Breast epithelium (tissue), 3 donors: ENCODE measurements around the gene TENM3.

Source experiments
- CTCF ChIP-seq, 3 donors: fragments of 450-650 bp; IDR thresholded peaks; one replicate each; pipeline ENCODE4 v1.5.1; 2016 to 2017; ENCODE audit warnings: antibody characterized with exemption in 3 of 3, mild to moderate bottlenecking in 3 of 3, moderate library complexity in 3 of 3
- POLR2A ChIP-seq: fragments of 450-650 bp; IDR thresholded peaks from one replicate; pipeline ENCODE4 v1.6.1; 2016; ENCODE audit warnings: antibody characterized with exemption, mild to moderate bottlenecking, moderate library complexity
- POLR2AphosphoS5 ChIP-seq, 3 donors: sonication (generic); formaldehyde crosslinking; IDR thresholded peaks; one replicate each; pipeline ENCODE4 v1.6.1; 2017; ENCODE audit warnings: antibody characterized with exemption in 3 of 3

GRCh38 chr4:182620111-182620980 lies 377.1 kb downstream of the TENM3 start:
- no peak for TF ChIP-seq CTCF (IDR thresholded peaks at IDR 0.05)
- TF ChIP-seq POLR2A, result no peak
- no peak for TF ChIP-seq POLR2AphosphoS5 (IDR thresholded peaks at IDR 0.05)
